GM19240 (cell line): Measurements from ENCODE around the gene GHDC.
"Not testable (repeated sequence)": the region's sequence is repeated elsewhere in the genome, so short reads cannot be mapped to it uniquely, and the experiment has no call there.

ENCODE experiments used
- DNase-seq: peaks from one replicate; pipeline ENCODE4 v3.0.0; 2011; ENCODE audit warnings: low spot score; ENCODE audit not compliant: insufficient read length

Gene GHDC

DNA sequence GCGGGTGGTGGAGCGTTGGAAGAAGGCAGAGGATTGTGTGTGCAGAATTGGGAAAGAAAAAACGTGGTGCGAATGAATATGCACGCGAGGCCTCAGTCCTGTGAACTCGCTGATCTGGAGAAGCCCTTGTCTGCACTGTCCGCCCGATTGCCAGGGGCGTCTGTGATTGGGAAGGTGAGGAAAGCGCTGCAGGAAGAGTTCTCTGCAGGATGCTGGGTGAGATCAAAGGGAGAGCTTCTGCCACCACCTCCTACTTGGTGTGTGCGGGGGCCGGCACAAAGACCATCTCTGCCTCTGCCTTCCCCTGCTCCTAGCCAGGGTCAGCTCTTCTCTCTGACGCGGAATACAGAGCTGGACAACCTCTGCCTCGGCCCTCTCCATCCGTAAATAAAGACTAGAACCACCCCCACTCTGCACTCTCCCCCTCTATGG is 38.7 kb downstream of the GHDC start:
- no peak for DNase-seq

DNA sequence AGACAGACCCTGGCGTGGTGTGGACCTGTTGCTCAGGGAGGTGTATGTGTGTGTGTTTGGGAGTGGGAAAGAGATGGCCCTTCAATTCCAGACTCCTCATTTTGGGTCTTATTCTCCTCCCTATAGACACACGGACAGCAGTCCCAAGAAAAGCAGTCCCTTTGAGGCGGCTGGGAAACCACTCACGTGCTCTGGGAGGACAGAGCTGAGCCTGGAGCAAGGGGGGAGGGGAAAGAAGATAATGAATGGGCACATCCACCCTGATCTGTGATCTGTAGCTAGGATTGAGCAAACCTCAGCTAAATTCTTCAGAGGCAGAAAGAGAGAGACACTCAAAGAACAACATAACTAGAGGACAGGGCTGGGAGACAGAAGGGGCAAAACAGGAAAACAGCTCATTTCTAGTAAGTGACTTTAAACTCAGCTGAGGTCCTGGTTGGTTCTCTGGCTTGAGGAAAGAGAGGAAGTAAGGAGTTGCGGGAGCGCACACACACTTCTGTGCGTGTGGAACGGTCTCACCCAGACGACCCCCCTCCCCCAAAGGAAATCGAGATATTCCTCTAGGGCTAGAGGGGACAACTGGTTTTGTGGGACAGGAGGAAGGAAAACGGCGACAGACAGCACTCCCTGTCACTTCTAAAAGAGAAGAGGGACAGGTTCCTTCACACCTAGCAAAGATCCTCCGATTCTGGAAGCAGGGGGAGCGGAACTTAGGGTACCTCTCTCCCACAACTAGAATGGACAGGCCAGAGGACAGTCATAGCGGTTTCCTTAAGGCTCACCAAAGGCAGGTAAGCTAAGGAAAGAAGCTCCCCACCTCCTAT is 40.2 kb downstream of the GHDC start:
- DNase-seq = no peak

DNA sequence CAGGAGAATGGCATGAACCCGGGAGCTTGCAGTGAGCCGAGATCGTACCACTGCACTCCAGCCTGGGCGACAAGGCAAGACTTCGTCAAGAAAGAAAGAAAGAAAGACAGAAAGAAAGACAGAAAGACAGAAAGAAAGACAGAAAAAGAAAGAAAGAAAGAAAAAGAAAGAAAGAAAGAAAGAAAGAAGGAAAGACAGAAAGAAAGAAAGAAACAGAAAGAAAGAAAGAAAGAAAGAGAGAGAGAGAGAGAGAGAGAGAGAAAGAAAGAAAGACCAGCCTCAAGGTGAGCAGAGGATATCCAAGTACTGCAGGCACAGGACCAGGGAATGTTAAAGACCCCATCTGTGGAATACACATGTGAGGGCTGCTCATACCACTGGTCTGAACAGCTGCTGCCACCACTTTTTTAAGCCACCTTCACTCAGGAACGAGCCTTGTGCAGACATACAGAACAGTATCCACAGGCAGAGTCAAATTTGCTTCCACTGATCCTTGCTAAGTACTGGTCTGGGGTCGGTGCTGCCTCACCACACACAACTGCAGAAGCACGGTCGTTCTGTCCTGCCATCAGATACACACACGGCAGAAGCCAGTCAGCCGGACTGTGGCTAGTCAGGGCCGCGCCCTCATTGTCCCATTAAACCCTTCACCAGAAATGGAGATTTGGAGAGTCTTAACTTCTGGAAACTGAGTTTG is 47.2 kb downstream of the GHDC start:
- no peak for DNase-seq

DNA sequence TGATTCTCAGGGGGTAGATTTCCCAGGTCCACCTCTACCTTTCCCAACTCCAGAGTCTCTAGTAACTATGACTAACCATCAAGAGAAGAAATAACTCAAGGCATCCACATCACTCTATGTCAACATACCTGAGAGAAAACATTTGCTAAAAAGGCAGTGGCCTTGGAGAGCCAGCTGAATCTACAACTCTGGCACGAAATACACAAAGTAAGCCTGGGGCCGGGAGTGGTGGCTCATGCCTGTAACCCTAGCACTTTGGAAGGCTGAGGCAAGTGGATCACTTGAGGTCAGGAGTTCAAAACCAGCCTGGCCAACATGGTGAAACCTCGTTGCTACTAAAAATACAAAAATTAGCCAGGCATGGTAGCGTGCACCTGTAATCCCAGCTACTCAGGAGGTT is 51.2 kb downstream of the GHDC start:
- not testable (repeated sequence) for DNase-seq

DNA sequence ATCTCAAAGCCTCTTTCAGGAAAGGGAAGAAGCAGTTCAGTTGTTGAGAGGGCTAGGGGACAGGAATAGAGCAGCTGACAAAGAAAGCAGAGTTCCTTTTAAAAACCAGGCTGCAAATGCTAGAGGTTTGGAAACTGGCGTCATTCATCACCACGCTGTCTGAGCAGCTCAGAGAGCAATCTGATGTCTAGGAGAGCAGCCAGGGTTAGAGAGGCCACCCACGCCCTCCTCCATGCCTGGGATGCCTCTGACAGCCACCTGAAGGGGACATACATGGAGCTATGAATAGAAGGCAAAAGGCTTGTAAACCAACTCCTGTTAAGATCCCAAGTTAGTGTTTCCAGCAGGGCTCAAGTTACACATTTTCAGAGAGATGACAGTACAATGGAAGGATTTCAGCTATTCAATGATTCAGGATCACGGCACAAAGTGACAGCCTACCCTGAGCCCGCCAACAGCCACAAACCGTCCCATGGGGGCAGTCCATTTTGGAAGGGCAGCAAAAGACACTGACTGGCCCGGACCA is 51.9 kb downstream of the GHDC start:
- no peak for DNase-seq

DNA sequence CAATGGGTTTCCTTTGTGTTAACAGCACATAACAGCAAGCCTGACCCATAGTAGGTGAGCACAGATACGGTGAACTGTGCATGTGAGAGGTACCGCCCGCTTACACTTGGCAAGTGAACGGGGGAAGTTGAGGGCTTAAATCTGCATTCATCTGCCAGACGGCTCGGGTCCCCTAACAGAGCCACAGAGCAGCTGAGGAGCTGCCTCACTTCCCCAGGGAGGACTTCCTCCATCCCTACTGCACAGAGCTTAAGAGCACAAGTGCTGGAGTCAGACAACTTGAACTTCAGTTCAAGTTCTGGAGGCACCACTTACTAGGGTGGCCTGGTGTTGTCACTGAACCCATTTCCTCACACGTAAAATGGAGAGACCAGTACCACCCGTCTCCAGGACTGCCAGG is 52.9 kb downstream of the GHDC start:
- no peak for DNase-seq

DNA sequence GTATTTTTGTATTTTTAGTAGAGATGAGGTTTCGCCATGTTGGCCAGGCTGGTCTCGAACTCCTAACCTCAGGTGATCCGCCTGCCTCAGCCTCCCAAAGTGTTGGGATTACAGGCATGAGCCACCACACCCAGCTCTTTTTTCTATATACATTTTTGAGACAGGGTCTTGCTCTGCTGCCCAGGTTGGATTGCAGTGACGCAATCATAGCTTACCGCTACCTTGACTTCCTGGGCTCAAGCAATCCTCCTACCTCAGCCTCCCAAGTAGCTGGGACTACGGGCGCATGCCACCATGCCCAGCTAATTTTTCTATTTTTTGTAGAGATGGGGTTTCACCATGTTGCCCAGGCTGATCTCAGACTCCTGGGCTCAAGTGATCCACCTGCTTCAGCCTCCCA is 53.6 kb downstream of the GHDC start:
- not testable (repeated sequence) for DNase-seq
